Measurements from ENCODE around the gene OSBPL5.

The OSBPL5 gene

GRCh38 chr11:3191586-3192324 is 26.6 kb upstream of the OSBPL5 start:
- Histone ChIP-seq H3K4me3 (ENCODE audit: severe bottlenecking) (no peak overlapping the region), H3K9me3 (ENCODE audit: severe bottlenecking) (no peaks in the 10 kb centered on the region), H3K4me1 (ENCODE audit: insufficient read depth, poor library complexity, severe bottlenecking) (no peaks in the 10 kb centered on the region), H3K27me3 (ENCODE audit: insufficient read depth, poor library complexity, severe bottlenecking) (no peaks in the 10 kb centered on the region), H3K27ac (ENCODE audit: poor library complexity, severe bottlenecking) (no peak overlapping the region), H3K36me3 (ENCODE audit: low read depth) (no peaks in the 10 kb centered on the region)
- DNase-seq (ENCODE audit: low spot score) (no peak), ATAC-seq (ENCODE audit: low read depth) (no peak)
- no peak for TF ChIP-seq CTCF (IDR thresholded peaks at IDR 0.05; ENCODE audit: poor library complexity, severe bottlenecking)

- ATAC-seq (ENCODE audit: low read depth), result no peak
- no peaks in the 10 kb centered on the region for H3K27me3 ChIP-seq (ENCODE audit: insufficient read depth, poor library complexity, severe bottlenecking)
Observed at GRCh38 chr11:3190600-3190999, 25.5 kb upstream of the OSBPL5 start.

GRCh38 chr11:3189886-3190583 is 24.9 kb upstream of the OSBPL5 start:
- no peak overlapping the region for H3K27ac ChIP-seq (ENCODE audit: poor library complexity, severe bottlenecking)
- no peaks in the 10 kb centered on the region for H3K36me3 ChIP-seq (ENCODE audit: low read depth)
- H3K4me1 ChIP-seq (ENCODE audit: insufficient read depth, poor library complexity, severe bottlenecking), result no peaks in the 10 kb centered on the region
- no peaks in the 10 kb centered on the region for H3K9me3 ChIP-seq (ENCODE audit: severe bottlenecking)
- no peak for ATAC-seq (ENCODE audit: low read depth)
- peak; percentile 26 for DNase-seq (ENCODE audit: low spot score)
- H3K4me3 ChIP-seq (ENCODE audit: severe bottlenecking), result no peak overlapping the region
- TF ChIP-seq CTCF (IDR thresholded peaks at IDR 0.05; ENCODE audit: poor library complexity, severe bottlenecking), result no peak
- H3K27me3 ChIP-seq (ENCODE audit: insufficient read depth, poor library complexity, severe bottlenecking), result no peaks in the 10 kb centered on the region

More at GRCh38 chr11:3190600-3190999, 25.5 kb upstream of the OSBPL5 start:
- no peak overlapping the region for H3K27ac ChIP-seq (ENCODE audit: poor library complexity, severe bottlenecking)
- no peak overlapping the region for H3K4me3 ChIP-seq (ENCODE audit: severe bottlenecking)
- no peak for DNase-seq (ENCODE audit: low spot score)
- H3K9me3 ChIP-seq (ENCODE audit: severe bottlenecking), result no peaks in the 10 kb centered on the region
- H3K4me1 ChIP-seq (ENCODE audit: insufficient read depth, poor library complexity, severe bottlenecking), result no peaks in the 10 kb centered on the region
- no peak for TF ChIP-seq CTCF (IDR thresholded peaks at IDR 0.05; ENCODE audit: poor library complexity, severe bottlenecking)
- no peaks in the 10 kb centered on the region for H3K36me3 ChIP-seq (ENCODE audit: low read depth)

GRCh38 chr11:3189196-3189843 is 24.2 kb upstream of the OSBPL5 start:
- Histone ChIP-seq H3K4me3 (ENCODE audit: severe bottlenecking) (no peak overlapping the region), H3K36me3 (ENCODE audit: low read depth) (no peaks in the 10 kb centered on the region), H3K4me1 (ENCODE audit: insufficient read depth, poor library complexity, severe bottlenecking) (no peaks in the 10 kb centered on the region), H3K9me3 (ENCODE audit: severe bottlenecking) (no peaks in the 10 kb centered on the region), H3K27ac (ENCODE audit: poor library complexity, severe bottlenecking) (no peak overlapping the region), H3K27me3 (ENCODE audit: insufficient read depth, poor library complexity, severe bottlenecking) (no peaks in the 10 kb centered on the region)
- DNase-seq (ENCODE audit: low spot score) (peak; percentile 36), ATAC-seq (ENCODE audit: low read depth) (no peak)
- no peak for TF ChIP-seq CTCF (IDR thresholded peaks at IDR 0.05; ENCODE audit: poor library complexity, severe bottlenecking)
